Stomach smooth muscle (tissue), 2 donors: ENCODE results near the gene ANKS1A.

Source experiments
- H3K27ac ChIP-seq: one replicate; pipeline ENCODE4 v1.7.0; 2013; ENCODE audit warnings: mild to moderate bottlenecking, low read length, inconsistent platforms
- H3K27me3 ChIP-seq, 2 donors: one replicate each; pipeline ENCODE4 v1.7.0; 2013; ENCODE audit warnings: low read length in 2 of 2; ENCODE audit not compliant: insufficient read depth in 2 of 2, control insufficient read depth in 1 of 2
- H3K36me3 ChIP-seq, 2 donors: one replicate each; pipeline ENCODE4 v1.7.0; 2013; ENCODE audit warnings: low read length in 2 of 2; ENCODE audit not compliant: control insufficient read depth in 2 of 2, insufficient read depth in 2 of 2
- H3K4me1 ChIP-seq: one replicate; pipeline ENCODE4 v1.7.0; 2013; ENCODE audit warnings: low read length; ENCODE audit not compliant: control insufficient read depth, insufficient read depth
- H3K4me3 ChIP-seq, 2 donors: one replicate each; pipeline ENCODE4 v1.7.0; 2013; ENCODE audit warnings: low read length in 2 of 2
- H3K9ac ChIP-seq, 2 donors: one replicate each; pipeline ENCODE4 v1.7.0; 2013; ENCODE audit warnings: low read length in 2 of 2, mild to moderate bottlenecking in 1 of 2
- H3K9me3 ChIP-seq, 2 donors: one replicate each; pipeline ENCODE4 v1.7.0; 2013; ENCODE audit warnings: low read length in 2 of 2; ENCODE audit not compliant: control insufficient read depth in 2 of 2
- donor health status: healthy.
- donor health status: Pancreatic carcinoma.

ANKS1A gene

DNA sequence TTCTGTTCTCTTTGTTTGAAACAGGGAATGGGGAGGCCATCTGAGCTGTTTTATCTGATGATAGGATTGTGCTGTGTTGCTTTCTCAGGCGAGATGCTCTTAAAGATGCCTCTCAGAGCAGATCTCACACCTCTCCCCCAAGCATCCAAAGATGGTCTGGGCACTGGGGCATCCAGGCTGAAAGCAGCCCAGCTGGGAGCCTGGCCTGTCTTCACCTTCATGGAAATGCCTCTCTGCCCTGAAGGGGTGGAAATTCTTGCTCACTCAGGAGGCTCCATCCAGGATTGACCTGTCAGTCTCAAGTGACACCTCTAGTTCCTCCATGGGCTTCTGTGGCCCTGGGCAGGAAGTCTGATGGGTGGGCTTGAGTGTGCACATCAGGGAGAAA lies 165.7 kb downstream of the ANKS1A start:
- Histone ChIP-seq H3K4me1 (peaks cover 82% of the 10 kb centered on the region), H3K36me3 (peaks cover 15 to 29% of the 10 kb centered on the region in 2 donors), H3K27ac (peak overlapping the region; percentile 90)

DNA sequence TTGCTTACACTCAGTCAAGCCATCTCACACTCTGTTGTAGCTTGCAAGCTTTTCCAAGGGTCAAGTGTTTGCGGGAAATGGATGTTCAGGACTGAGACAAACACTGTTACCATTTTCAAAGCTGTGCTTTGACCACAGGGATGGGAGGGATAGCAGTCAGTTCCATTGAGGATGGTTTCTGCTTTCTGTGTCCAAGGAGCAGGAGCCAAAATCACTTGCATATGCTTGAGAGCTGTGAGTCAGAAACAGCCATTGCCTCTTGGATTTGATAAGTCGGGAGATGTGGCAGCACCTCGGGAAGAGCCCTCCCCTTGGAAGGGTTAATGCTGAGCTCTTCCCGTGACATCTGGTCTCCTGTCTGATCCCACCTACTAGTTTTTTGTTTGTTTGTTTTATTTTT lies 166.8 kb downstream of the ANKS1A start:
- no peaks in the 10 kb centered on the region for H3K9me3 ChIP-seq
- peaks cover 27 to 41% of the 10 kb centered on the region in 2 donors for H3K36me3 ChIP-seq
- H3K27me3 ChIP-seq: no peaks in the 10 kb centered on the region
- no peak overlapping the region for H3K4me3 ChIP-seq
- H3K9ac ChIP-seq: no peak overlapping the region
- H3K27ac ChIP-seq: no peak overlapping the region
- peaks cover 80% of the 10 kb centered on the region for H3K4me1 ChIP-seq

More for the DNA sequence above, 165.7 kb downstream of the ANKS1A start:
- Histone ChIP-seq H3K4me3 (no peak overlapping the region), H3K9ac (no peak overlapping the region), H3K27me3 (no peaks in the 10 kb centered on the region), H3K9me3 (no peaks in the 10 kb centered on the region)

DNA sequence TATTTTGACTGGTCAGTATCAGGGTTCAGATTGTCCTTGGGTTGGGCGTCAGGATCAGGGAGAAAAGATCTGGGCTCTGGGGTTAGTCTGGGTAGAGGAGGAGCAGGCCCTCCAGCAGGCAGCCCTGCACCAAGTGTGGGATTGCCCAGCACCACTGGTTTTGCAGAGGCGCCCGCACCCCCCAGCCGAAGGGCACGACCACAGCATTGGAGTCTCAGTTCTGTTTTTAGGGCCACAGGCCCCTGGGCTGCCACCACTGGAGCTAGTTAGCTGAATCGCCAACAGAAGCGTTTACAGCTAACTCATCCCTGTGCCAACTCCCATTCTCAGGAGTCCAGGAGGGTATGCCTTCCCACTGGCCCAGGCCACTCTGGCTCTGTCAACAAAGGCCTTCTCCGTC lies 167.9 kb downstream of the ANKS1A start:
- Histone ChIP-seq H3K27me3 (no peaks in the 10 kb centered on the region), H3K4me1 (peaks cover 72% of the 10 kb centered on the region), H3K36me3 (peaks cover 35 to 46% of the 10 kb centered on the region in 2 donors), H3K9me3 (no peaks in the 10 kb centered on the region), H3K27ac (peak overlapping the region; percentile 53), H3K4me3 (no peak overlapping the region), H3K9ac (no peak overlapping the region)

DNA sequence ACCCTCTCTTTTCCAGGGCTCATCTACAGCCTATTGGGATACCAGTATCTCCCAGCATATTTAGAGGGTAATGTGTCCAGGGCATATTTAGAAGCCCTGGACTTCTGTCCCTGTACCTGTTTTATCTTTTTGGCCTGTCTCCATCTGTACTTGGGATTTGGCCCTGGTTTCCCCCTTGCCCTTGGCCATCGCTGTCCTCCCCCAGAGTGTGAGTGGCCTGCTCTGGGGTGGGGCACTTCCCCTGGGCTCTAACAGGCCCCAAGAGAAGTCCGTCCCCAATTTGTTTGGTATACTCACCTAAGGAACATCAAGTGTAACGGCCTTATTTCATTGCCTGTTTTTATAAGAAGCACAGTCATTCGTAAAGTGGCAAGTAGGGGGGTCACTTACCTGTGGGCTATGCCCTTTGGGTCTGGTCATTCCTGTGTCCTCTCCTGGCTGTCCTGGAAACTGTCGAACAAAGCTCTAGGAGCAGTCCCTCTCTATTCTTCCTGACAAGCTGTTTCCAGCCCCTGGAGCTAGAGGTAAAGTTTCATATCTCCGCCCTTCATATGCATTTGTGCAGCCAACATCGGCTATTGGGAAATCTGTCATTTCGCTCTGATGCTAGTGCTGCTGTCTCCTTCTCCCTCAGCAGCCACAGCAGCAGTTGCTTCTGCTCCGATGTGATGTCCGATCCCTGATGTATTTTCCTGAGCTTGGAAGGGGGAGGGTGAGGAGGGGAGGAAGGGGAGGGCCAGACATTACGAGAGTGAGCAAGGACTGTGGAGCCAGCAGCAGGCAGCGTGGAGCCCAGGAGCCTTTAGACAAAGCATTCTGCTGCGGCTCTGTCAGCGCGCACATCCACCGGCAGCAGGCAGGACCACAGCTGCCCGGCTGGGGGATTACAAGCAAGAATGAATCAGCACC lies 168.6 kb downstream of the ANKS1A start:
- Histone ChIP-seq H3K4me3 (no peak overlapping the region), H3K4me1 (peaks cover 69% of the 10 kb centered on the region), H3K27ac (peak overlapping the region; percentile 53), H3K9ac (peak overlapping the region; percentile 21 to 47), H3K36me3 (peaks cover 42 to 53% of the 10 kb centered on the region in 2 donors), H3K9me3 (no peaks in the 10 kb centered on the region), H3K27me3 (no peaks in the 10 kb centered on the region)

DNA sequence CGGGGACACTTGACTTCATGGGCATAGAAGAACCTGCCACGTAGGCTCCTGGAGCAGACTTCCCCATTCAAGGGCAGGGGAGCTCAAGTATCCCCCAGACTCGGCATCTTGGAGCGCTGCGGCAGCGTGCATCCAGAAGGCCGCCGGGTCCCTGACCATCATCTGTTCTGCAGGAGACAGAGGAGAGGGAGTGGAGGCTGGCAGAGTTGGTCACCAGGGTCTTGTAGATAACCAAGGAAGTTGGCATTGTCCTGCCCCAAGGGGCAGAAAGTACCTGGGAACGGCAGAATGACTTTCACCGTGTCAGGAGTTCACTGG lies 169.3 kb downstream of the ANKS1A start:
- Histone ChIP-seq H3K9me3 (no peaks in the 10 kb centered on the region), H3K27me3 (no peaks in the 10 kb centered on the region), H3K9ac (no peak overlapping the region), H3K4me1 (peaks cover 67% of the 10 kb centered on the region), H3K4me3 (no peak overlapping the region), H3K27ac (peak overlapping the region; percentile 53), H3K36me3 (peaks cover 47 to 59% of the 10 kb centered on the region in 2 donors)

DNA sequence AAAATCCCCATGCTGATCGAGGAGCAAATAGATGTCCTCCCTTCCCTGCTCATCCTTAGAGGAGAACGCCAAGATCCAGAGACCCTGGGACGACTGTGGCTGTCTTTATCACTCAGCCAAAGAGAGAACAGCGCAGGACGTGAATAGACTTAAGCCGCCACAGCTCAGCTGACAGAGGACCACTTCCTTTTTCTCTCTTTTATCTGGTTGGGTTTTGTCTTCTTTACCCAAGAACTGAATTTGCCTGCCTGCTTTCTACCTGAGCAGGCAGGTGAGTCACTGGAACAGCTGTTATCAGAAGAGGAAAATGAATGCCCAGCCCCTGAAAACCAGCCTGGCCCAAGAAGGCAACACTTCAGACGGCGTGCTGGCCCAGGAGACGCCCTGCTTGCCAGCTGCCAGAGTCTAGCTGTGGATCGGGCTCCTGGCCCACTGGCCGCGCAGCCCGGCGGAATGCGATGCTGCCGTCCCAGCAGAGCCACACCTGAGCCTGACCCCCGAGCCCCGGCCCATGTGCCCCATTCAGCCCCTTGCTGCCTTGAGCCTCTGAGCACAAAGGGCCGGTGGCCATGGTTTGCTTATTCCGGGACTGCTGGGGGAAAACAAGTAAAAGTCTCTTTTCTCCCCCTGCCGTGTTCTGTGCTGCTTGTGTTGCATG lies 169.9 kb downstream of the ANKS1A start:
- peak overlapping the region; percentile 53 for H3K27ac ChIP-seq
- no peak overlapping the region for H3K4me3 ChIP-seq
- H3K27me3 ChIP-seq: no peaks in the 10 kb centered on the region
- peaks cover 52 to 61% of the 10 kb centered on the region in 2 donors for H3K36me3 ChIP-seq
- H3K9ac ChIP-seq: no peak overlapping the region
- no peaks in the 10 kb centered on the region for H3K9me3 ChIP-seq
- H3K4me1 ChIP-seq: peaks cover 67% of the 10 kb centered on the region

DNA sequence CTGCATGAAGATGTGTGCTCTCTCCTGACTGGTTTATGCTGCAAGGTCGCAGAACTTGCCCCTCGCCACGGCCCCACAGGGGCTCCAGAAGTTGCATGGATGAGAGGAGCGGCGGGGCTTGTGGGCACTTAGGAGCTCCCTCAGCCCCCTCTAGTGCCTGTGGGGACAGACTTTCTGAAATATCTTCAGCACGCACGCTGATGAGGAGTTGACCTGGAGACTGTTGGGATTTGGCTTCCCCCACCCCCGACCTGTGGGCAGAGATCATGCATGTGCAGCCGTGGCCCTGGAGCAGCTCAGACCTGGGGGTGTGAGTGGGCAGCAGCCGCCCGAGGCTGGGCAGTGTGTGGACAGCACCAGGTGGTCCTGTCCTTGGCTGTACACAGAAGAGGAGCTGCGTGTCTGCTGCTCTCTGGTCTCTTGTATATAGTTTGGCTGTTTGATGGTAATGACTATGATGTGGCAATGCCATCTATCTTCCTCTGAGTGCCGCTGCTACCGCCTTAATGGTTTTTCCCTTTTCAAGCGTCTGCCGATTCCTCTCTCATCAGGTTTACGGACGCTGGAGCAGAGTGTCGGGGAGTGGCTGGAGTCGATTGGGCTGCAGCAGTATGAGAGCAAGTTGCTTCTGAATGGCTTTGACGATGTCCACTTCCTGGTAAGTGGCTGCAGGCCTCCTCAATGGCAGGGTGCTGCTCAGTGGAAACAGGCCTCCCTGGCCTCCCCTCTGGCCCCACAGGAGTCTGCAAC lies 170.7 kb downstream of the ANKS1A start:
- peak overlapping the region in 1 of 2 donors; percentile 40 for H3K4me3 ChIP-seq
- H3K36me3 ChIP-seq: peaks cover 51 to 60% of the 10 kb centered on the region in 2 donors
- no peak overlapping the region for H3K27ac ChIP-seq
- H3K9me3 ChIP-seq: no peaks in the 10 kb centered on the region
- H3K9ac ChIP-seq: no peak overlapping the region
- H3K27me3 ChIP-seq: no peaks in the 10 kb centered on the region
- peaks cover 69% of the 10 kb centered on the region for H3K4me1 ChIP-seq

DNA sequence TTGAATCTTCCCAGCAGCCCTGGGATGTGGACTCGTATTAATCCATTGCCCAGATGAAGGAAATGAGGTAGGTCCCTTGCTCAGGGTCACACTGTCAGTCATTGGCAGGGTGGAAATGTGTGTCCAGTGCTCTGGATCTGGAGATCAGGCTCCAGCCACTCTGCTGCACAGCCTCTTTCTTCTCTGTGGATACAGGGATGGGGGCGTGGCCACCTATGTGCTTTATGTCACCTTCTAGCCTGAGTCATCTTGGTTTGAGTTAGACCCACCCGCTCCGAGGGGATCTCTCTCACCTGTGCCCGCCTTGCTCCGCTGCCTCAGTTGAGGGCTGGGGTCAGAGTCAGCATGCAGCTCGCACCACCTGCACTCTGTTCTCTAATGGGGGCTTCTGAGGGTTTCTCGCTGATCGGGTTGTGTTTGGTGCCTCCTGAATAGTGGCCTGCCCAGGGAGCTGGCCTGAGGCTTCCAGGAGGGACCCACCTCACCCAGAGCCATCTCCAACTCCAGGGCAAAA lies 172.1 kb downstream of the ANKS1A start:
- Histone ChIP-seq H3K27ac (no peak overlapping the region), H3K4me3 (no peak overlapping the region), H3K4me1 (peaks cover 76% of the 10 kb centered on the region), H3K9me3 (no peaks in the 10 kb centered on the region), H3K27me3 (no peaks in the 10 kb centered on the region), H3K36me3 (peaks cover 55 to 61% of the 10 kb centered on the region in 2 donors), H3K9ac (no peak overlapping the region)

DNA sequence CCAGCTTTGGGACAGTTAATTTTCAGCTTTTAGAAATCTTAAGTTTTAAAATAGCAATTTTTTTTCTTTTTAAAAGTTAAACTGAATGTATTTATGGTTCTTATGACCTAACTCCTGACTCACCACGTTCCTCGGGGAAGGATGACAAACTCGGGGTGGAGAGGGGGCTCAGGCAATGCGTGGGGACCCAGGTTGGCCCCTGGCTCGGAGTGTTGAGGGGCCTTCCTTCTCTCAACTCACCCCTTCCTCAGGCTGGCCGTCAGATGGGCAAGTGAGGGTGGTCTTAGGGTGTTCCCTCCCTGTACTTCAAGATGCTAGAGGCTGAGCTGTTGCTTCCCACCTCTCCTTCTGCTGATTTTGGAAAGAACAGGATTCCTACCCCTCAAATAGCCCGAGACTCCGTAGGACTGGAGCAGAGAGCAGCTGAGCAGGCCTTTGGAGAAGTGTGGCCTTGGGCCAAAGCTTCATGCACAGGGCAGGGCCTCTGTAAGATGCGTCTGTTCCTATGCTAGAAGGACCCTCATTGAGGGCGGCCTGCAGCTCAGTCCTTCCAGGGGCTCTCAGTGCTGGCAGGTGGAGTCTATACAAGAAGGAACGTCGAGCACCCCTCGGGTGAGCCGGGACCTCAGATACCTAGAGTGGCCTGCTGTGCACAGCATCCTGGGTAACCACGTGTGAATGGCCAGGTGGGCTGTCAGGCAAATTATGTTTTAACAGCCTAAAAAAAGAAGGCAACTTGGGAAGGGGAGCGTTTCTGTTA lies 172.8 kb downstream of the ANKS1A start:
- H3K4me3 ChIP-seq: no peak overlapping the region
- no peaks in the 10 kb centered on the region for H3K9me3 ChIP-seq
- peaks cover 61 to 63% of the 10 kb centered on the region in 2 donors for H3K36me3 ChIP-seq
- peaks cover 72% of the 10 kb centered on the region for H3K4me1 ChIP-seq
- H3K9ac ChIP-seq: no peak overlapping the region
- peak overlapping the region; percentile 24 for H3K27ac ChIP-seq
- no peaks in the 10 kb centered on the region for H3K27me3 ChIP-seq
